IMR-90 (cell line): ENCODE measurements around the gene ADCY1. TPM values are rescaled to one million over a fixed set of nuclear protein-coding genes. Genes with fewer than 3 reads are reported as not detected.

Source experiments
- ATAC-seq: fragments of 200-7000 bp; cut with Tn5 transposase; 2 replicates; pipeline ENCODE4 v1.9.1; 2020; ENCODE audit warnings: low read depth, mild to moderate bottlenecking, moderate library complexity
- BruUV-seq: library from RNA; stranded (reverse); fragments of 400-500 nt; replicated peaks from 2 replicates; lab custom pipeline; 2021; lab: Mats Ljungman, UMichigan
- CTCF ChIA-PET: fragments of 300-600 bp; formaldehyde crosslinking; extraction: SDS; loops from one replicate; lab custom pipeline; 2021; ENCODE audit warnings: antibody characterized with exemption; lab: Yijun Ruan, JAX
- POLR2A ChIA-PET: fragments of 300-600 bp; sonication (Branson Sonifier 250); formaldehyde crosslinking; loops from one replicate; lab custom pipeline; 2022; ENCODE audit warnings: antibody characterized with exemption; ENCODE audit not compliant: unreplicated experiment; lab: Charles Lee
- DNase-seq: peaks from one replicate; pipeline ENCODE4 v3.0.0; 2013
- H2AFZ ChIP-seq: replicated peaks from 2 replicates; pipeline ENCODE3; 2013; ENCODE audit warnings: low read length, mild to moderate bottlenecking; ENCODE audit not compliant: poor library complexity
- H2AK5ac ChIP-seq: 2 replicates; pipeline ENCODE4 v1.6.1; 2013; ENCODE audit warnings: low read depth, low read length, inconsistent platforms
- H2AK9ac ChIP-seq: replicated peaks from 2 replicates; pipeline ENCODE3; 2013; ENCODE audit warnings: mild to moderate bottlenecking, low read depth, low read length, moderate library complexity; ENCODE audit not compliant: poor library complexity
- H2BK120ac ChIP-seq: 2 replicates; pipeline ENCODE4 v1.6.1; 2013; ENCODE audit warnings: low read depth, low read length, inconsistent platforms
- H2BK15ac ChIP-seq: 3 replicates; pipeline ENCODE4 v1.6.1; 2013; ENCODE audit warnings: low read depth, low read length, inconsistent platforms
- H2BK20ac ChIP-seq: 2 replicates; pipeline ENCODE4 v1.6.1; 2013; ENCODE audit warnings: low read depth, mild to moderate bottlenecking, inconsistent platforms, low read length, moderate library complexity
- H2BK5ac ChIP-seq: 2 replicates; pipeline ENCODE4 v1.6.1; 2013; ENCODE audit warnings: mild to moderate bottlenecking, low read depth, low read length, inconsistent platforms; ENCODE audit not compliant: poor library complexity, severe bottlenecking
- H3K14ac ChIP-seq: replicated peaks from 2 replicates; pipeline ENCODE4 v1.6.1; 2013; ENCODE audit warnings: low read depth, low read length, inconsistent platforms
- H3K18ac ChIP-seq: 2 replicates; pipeline ENCODE4 v1.6.1; 2013; ENCODE audit warnings: low read depth, low read length, control low read depth
- H3K23ac ChIP-seq: 2 replicates; pipeline ENCODE4 v1.6.1; 2013; ENCODE audit warnings: low read depth, low read length, inconsistent platforms
- H3K27ac ChIP-seq: 2 replicates; pipeline ENCODE4 v1.5.1; 2013; ENCODE audit warnings: mild to moderate bottlenecking, control low read depth, low read length; ENCODE audit not compliant: insufficient read depth
- H3K27me3 ChIP-seq: 2 replicates; pipeline ENCODE4 v1.6.1; 2013; ENCODE audit warnings: low read length; ENCODE audit not compliant: control insufficient read depth, insufficient read depth
- H3K36me3 ChIP-seq: 2 replicates; pipeline ENCODE4 v1.6.1; 2013; ENCODE audit warnings: low read length, mixed read lengths; ENCODE audit not compliant: control insufficient read depth, insufficient read depth
- H3K4ac ChIP-seq: 2 replicates; pipeline ENCODE4 v1.6.1; 2013; ENCODE audit warnings: low read depth, low read length, inconsistent platforms
- H3K4me1 ChIP-seq: 2 replicates; pipeline ENCODE4 v1.6.1; 2013; ENCODE audit warnings: low read length, mixed read lengths; ENCODE audit not compliant: control insufficient read depth, insufficient read depth
- H3K4me2 ChIP-seq: 2 replicates; pipeline ENCODE4 v1.6.1; 2013; ENCODE audit warnings: low read depth, mild to moderate bottlenecking, control low read depth, low read length, moderate library complexity
- H3K4me3 ChIP-seq: 2 replicates; pipeline ENCODE4 v1.5.1; 2013; ENCODE audit warnings: low read depth, mild to moderate bottlenecking, control low read depth, low read length, moderate library complexity; ENCODE audit not compliant: insufficient read depth
- H3K56ac ChIP-seq: 2 replicates; pipeline ENCODE4 v1.6.1; 2013; ENCODE audit warnings: low read length, inconsistent platforms; ENCODE audit not compliant: insufficient read depth; ENCODE audit errors: extremely low read depth
- H3K79me1 ChIP-seq, 2 experiments: 2 replicates each; pipeline ENCODE4 v1.6.1; 2013; ENCODE audit warnings: low read length in 2 of 2, inconsistent platforms in 1 of 2, low read depth in 1 of 2
- H3K9ac ChIP-seq: 2 replicates; pipeline ENCODE4 v1.6.1; 2013; ENCODE audit warnings: low read depth, low read length, control low read depth
- H3K9me1 ChIP-seq: 2 replicates; pipeline ENCODE4 v1.6.1; 2013; ENCODE audit warnings: low read length, inconsistent platforms; ENCODE audit not compliant: insufficient read depth
- H3K9me3 ChIP-seq: 2 replicates; pipeline ENCODE4 v1.6.1; 2013; ENCODE audit warnings: low read length; ENCODE audit not compliant: control insufficient read depth, insufficient read depth
- H4K20me1 ChIP-seq: 2 replicates; pipeline ENCODE4 v1.6.1; 2013; ENCODE audit warnings: low read length, inconsistent platforms; ENCODE audit not compliant: insufficient read depth
- H4K5ac ChIP-seq: 2 replicates; pipeline ENCODE4 v1.6.1; 2013; ENCODE audit warnings: mild to moderate bottlenecking, low read depth, low read length, control low read depth
- H4K8ac ChIP-seq, 2 experiments: 2 replicates each; pipeline ENCODE4 v1.6.1; 2013; ENCODE audit warnings: low read depth in 2 of 2, low read length in 2 of 2, control low read depth in 1 of 2, inconsistent platforms in 1 of 2
- H4K91ac ChIP-seq: 2 replicates; pipeline ENCODE4 v1.6.1; 2013; ENCODE audit warnings: low read depth, low read length, inconsistent platforms; ENCODE audit not compliant: insufficient read depth
- CHD1 ChIP-seq: IDR thresholded peaks from 2 replicates; pipeline ENCODE4 v1.6.1; 2012; ENCODE audit warnings: low read depth, low read length, improper control_type of control experiment
- FOS ChIP-seq: fragments of 150-350 bp; IDR thresholded peaks from 2 replicates; pipeline ENCODE4 v1.6.1; 2016; ENCODE audit warnings: low read depth, low read length
- MXI1 ChIP-seq: IDR thresholded peaks from 2 replicates; pipeline ENCODE4 v1.6.1; 2012; ENCODE audit warnings: low read depth, mild to moderate bottlenecking, low read length, moderate library complexity, borderline replicate concordance
- WGBS, 2 experiments: methylation state at CpG; one replicate each; pipeline versions ENCODE4 v1.1.5 to v1.1.7; 2013; ENCODE audit warnings: missing lambda C conversion rate in 2 of 2; ENCODE audit not compliant: insufficient read length in 1 of 2; ENCODE audit errors: extremely low coverage in 2 of 2; 5-methylcytosine and 5-hydroxymethylcytosine counted together
- dilution Hi-C: fragments of 300-500 bp; cut with HindIII; formaldehyde crosslinking; loops from one replicate; pipeline ENCODE4 v1.14.3; 2018; ENCODE audit warnings: low sequenced_read_pairs; ENCODE audit not compliant: unreplicated experiment
- in situ Hi-C: fragments of 300-500 bp; cut with MboI; formaldehyde crosslinking; loops from 3 replicates; pipeline ENCODE4 v1.14.3; 2019; ENCODE audit warnings: low sequenced_read_pairs, inconsistent platforms, mixed read lengths
- intact Hi-C: fragments of 100-400 bp; cut with micrococcal nuclease; formaldehyde crosslinking; loops from 2 replicates; pipeline ENCODE4 v1.10.0; 2022
- polyA plus RNA-seq, 3 experiments: library from polyadenylated mRNA; depleted of rRNA; stranded (reverse); fragments of >200 nt; gene quantifications; 2 replicates each; pipeline ENCODE4 v1.2.3, GENCODE V29; 2012; ENCODE audit warnings: low replicate concordance in 1 of 3
- total RNA-seq: library from RNA; depleted of rRNA; stranded (reverse); fragments of >200 nt; gene quantifications from 2 replicates; pipeline ENCODE4 v1.2.3, GENCODE V29; 2012

ADCY1 gene
- total and polyA plus RNA-seq, 2 of the 4 experiments (the other 2 are of a cell fraction) = 0.18 to 0.24 TPM

DNA sequence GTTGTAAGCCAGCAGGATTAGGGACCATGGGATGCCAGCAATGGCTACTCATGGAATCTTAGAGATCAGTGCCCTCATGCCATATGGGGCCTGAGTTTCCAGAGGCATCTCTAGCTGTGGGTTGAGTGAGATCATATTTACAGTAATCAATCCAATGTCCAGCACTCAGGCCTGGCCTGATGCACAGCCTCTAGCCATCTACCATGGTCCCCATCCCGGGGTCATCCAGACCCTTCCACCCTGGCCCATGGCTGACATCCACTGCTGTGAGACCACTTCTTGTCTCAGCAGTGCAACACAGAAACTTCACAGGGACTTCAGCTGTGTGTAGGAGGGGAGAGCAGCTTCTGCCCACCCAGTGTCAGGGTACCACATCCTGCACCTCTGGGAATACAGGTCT, 6.5 kb upstream of the ADCY1 start:
- Histone ChIP-seq H2BK15ac (no peak overlapping the region), H4K8ac (no peak overlapping the region), H2BK20ac (no peak overlapping the region), H3K18ac (no peak overlapping the region), H2AFZ (no peak overlapping the region), H2BK5ac (no peak overlapping the region), H3K9ac (no peak overlapping the region), H3K56ac (no peak overlapping the region), H3K36me3 (no peaks in the 10 kb centered on the region), H3K4ac (no peak overlapping the region), H4K5ac (no peak overlapping the region), H3K27me3 (peaks cover 38% of the 10 kb centered on the region), H3K4me2 (no peak overlapping the region), H3K9me3 (no peaks in the 10 kb centered on the region), H3K4me3 (no peak overlapping the region), H3K23ac (no peak overlapping the region), H2AK5ac (no peak overlapping the region), H3K4me1 (no peaks in the 10 kb centered on the region), H2BK120ac (no peak overlapping the region), H4K91ac (no peak overlapping the region), H2AK9ac (no peak overlapping the region), H3K79me1 (no peaks in the 10 kb centered on the region), H3K27ac (no peak overlapping the region), H3K9me1 (no peaks in the 10 kb centered on the region), H4K20me1 (no peaks in the 10 kb centered on the region), H3K14ac (no peak overlapping the region)
- no peak for ATAC-seq
- dilution Hi-C loops (no loop called here), in situ Hi-C loops (no loop called here), intact Hi-C loops (no loop called here)
- no peak for TF ChIP-seq CHD1
- no peak for TF ChIP-seq FOS
- no peak for TF ChIP-seq MXI1
- no CpG with 5 or more reads among the region's 1 CpG for WGBS, 2 experiments
- DNase-seq = no peak
- no TSS peak for BruUV-seq
- ChIA-PET CTCF (no interaction called here), POLR2A (no interaction called here)
